M059J (cell line): ENCODE results near the gene GPX7. TPM values are rescaled to one million over a fixed set of nuclear protein-coding genes. Genes with fewer than 3 reads are reported as not detected.

Source experiments
- DNase-seq: peaks from one replicate; pipeline ENCODE4 v3.0.0-alpha.2; 2012; ENCODE audit warnings: low read depth
- total RNA-seq: library from RNA; depleted of rRNA; stranded (reverse); fragments of >200 nt; shearing (Covaris generic); gene quantifications from 2 replicates; pipeline ENCODE4 v1.2.3, GENCODE V29; 2014; rRNA removed

GPX7 gene
- total RNA-seq, 1 experiment from 2014 or later = 8.7 TPM

- peak; percentile 40 for DNase-seq
Observed at GRCh38 chr1:52629325-52629643, 27.1 kb downstream of the GPX7 start.

- DNase-seq = no peak
Observed at GRCh38 chr1:52629667-52630066, 27.5 kb downstream of the GPX7 start.

GRCh38 chr1:52631759-52632331 lies 29.7 kb downstream of the GPX7 start:
- no peak for DNase-seq

- no peak for DNase-seq
Observed at GRCh38 chr1:52632732-52633290, 30.6 kb downstream of the GPX7 start, which contains the start of gene SHISAL2A. Gene SHISAL2A (plus strand): TSS chr1:52633168. CDS start chr1:52633494, 326 bp downstream.

GRCh38 chr1:52633291-52633754 lies 31.2 kb downstream of the GPX7 start:
- no peak for DNase-seq

GRCh38 chr1:52634111-52634510 lies 31.9 kb downstream of the GPX7 start:
- no peak for DNase-seq

GRCh38 chr1:52635321-52636089 lies 33.3 kb downstream of the GPX7 start:
- no peak for DNase-seq

- DNase-seq = peak; percentile 37
Observed at GRCh38 chr1:52636721-52637695, 34.8 kb downstream of the GPX7 start.

GRCh38 chr1:52637946-52638345 lies 35.8 kb downstream of the GPX7 start:
- no peak for DNase-seq

- DNase-seq = no peak
Observed at GRCh38 chr1:52640697-52641096, 38.5 kb downstream of the GPX7 start.

GRCh38 chr1:52641307-52641706 lies 39.1 kb downstream of the GPX7 start:
- DNase-seq = no peak

- no peak for DNase-seq
Observed at GRCh38 chr1:52645261-52645660, 43.1 kb downstream of the GPX7 start.

- no peak for DNase-seq
Observed at GRCh38 chr1:52651904-52652303, 49.7 kb downstream of the GPX7 start.

GRCh38 chr1:52653207-52653849 lies 51.2 kb downstream of the GPX7 start:
- DNase-seq = no peak

- DNase-seq = no peak
Observed at GRCh38 chr1:52654063-52654462, 51.9 kb downstream of the GPX7 start.

GRCh38 chr1:52657702-52658101 lies 55.5 kb downstream of the GPX7 start:
- DNase-seq = no peak

Other genes with a start within 250 kb of the GPX7 start
- 20.8 and 32.5 TPM in 2 replicates for gene CC2D1B, start 236.2 kb upstream of the GPX7 start, total RNA-seq
- 16.7 and 20.2 TPM in 2 replicates for gene ORC1, start 197.9 kb upstream of the GPX7 start, total RNA-seq
- gene PRPF38A, start 197.8 kb upstream of the GPX7 start, total RNA-seq = 15.6 and 19.5 TPM in 2 replicates
- 12.7 and 22.3 TPM in 2 replicates for gene TUT4, start 49.3 kb upstream of the GPX7 start, total RNA-seq
- gene SHISAL2A, start 30.8 kb downstream of the GPX7 start, total RNA-seq = 0.15 TPM in 1 of 2 replicates, not detected in the other
- gene COA7, start 96.0 kb downstream of the GPX7 start, total RNA-seq = 8.5 and 10.1 TPM in 2 replicates
- gene ZYG11B, start 124.1 kb downstream of the GPX7 start, total RNA-seq = 17.9 and 24.9 TPM in 2 replicates
- 0.64 and 1.6 TPM in 2 replicates for gene ZYG11A, start 240.4 kb downstream of the GPX7 start, total RNA-seq